GM19025 (cell line): Measurements from ENCODE around the gene PDE2A.
"Not testable (repeated sequence)": the region's sequence is repeated elsewhere in the genome, so short reads cannot be mapped to it uniquely, and the experiment has no call there.

Experiments
- ATAC-seq: cut with Tn5 transposase; IDR thresholded peaks from one replicate; pipeline ENCODE4 v1.9.1; 2021; ENCODE audit warnings: mild to moderate bottlenecking, low read depth, moderate library complexity; ENCODE audit not compliant: unreplicated experiment

Gene PDE2A

DNA sequence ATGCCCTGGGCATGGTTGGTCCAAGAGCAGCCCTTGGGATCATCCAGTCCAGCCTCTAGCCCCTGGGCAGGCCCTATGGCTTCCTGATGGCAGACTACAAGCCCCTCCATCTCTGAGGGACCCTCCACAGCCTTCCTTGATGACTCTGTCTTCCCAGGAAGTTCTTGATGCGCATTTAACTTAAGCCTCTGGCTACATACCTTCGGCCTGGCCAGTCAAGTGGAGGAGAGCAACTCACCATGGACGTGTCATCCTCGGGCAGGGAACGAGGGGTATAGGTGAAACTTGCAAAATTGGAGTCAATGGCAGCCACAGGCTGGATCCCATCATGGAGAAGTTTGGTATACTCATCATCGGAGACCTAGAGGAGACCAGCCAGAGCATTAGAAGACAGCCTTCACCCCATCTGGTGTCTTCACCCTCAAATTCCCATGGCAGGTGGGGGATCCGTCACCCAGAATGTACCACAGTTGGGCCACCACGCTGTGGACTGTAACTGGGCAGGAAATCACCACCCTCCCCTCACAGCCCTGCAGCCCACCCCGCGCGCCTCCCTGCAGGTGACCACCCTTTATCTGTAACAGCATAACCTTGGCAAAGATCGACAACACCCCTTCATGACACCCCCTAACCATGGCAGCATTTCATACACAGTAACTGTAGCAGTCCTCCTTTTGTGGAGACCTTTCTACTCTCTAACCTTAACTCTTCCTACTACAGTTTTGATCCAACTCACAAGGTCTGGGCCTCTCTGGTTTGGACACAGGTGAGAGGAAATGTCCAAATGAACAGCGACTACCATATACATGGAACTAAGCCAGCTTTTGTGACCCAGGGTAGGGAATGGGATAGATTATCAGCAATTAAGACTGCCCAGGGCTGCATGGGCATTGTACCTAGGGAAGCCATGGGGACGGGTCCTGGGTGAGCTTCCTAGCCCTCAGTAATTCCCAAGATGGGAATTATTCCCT lies 91.7 kb downstream of the PDE2A start:
- no peak for ATAC-seq

DNA sequence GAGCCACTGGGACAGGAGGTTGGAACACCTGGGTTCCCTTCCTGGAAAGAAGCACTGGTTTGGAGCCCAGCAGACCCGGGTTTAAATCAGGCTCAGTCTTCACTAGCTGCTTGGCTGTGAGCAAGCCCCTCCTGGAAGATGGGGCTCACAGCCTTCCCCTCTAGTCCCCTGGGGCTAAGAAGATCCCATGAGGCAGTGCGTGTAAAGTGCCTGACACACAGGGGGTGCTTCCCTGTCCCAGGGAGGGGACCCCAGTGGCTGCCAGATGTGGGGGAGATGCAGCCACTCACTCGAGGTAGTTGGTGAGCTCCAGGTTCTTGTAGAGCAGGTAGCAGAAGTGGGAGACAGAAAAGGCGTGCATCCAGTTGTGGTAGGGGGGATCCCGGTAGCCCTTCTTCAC lies 93.2 kb downstream of the PDE2A start:
- no peak for ATAC-seq

DNA sequence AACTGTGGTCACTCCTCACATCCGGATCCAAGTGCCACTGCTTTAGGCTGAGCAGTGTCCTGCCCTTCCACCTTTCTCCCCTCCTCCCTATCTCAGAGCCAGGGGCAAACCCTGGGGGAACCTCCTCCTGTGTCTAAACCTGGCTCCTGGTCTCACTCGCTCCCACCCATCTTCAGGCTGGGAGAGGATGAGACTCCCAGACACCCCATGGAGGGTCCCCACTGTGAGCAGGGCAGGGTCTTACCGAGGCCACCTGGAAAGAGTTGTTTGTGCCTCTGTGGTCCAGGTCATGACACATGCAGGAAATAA lies 93.6 kb downstream of the PDE2A start:
- no peak for ATAC-seq

DNA sequence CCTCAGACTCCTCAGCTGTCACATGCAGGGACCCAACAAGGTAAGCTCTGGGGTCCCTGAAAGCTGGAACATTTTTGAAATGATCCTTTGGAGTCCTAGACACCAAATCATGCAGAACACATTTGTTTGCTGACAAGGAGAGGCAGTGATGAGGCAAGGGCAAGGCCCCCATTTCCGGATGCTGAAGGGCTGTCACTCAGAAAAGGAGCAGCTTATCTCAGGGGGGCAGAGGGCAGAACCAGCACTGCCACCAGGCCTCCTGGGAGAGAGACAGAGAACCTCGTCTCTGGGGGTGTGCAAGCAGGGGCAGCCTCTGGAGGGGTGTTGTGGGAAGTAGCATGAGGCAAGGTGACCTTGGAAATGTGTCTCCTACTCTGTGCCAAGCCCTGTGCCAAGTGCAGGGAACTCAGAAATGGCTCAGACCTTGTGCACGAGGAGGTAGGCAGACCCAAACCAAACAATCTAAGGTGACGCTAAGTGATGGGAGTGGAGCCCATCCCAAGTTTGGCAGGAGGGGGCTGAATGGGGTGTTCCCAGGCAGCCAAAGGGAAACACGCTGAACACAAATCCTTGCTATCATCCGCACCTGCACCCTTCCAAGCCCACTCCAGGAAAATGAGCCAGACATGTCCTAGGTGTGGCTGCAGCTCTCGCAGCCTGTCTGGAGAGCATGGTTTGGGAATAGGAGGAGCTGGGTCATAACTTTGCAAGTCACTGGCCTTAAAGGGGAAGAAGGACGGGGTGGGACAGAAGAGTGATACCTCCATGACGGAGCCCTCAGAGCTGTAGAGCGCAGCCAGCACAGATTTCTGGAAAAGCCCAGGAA lies 94.2 kb downstream of the PDE2A start:
- ATAC-seq = no peak

DNA sequence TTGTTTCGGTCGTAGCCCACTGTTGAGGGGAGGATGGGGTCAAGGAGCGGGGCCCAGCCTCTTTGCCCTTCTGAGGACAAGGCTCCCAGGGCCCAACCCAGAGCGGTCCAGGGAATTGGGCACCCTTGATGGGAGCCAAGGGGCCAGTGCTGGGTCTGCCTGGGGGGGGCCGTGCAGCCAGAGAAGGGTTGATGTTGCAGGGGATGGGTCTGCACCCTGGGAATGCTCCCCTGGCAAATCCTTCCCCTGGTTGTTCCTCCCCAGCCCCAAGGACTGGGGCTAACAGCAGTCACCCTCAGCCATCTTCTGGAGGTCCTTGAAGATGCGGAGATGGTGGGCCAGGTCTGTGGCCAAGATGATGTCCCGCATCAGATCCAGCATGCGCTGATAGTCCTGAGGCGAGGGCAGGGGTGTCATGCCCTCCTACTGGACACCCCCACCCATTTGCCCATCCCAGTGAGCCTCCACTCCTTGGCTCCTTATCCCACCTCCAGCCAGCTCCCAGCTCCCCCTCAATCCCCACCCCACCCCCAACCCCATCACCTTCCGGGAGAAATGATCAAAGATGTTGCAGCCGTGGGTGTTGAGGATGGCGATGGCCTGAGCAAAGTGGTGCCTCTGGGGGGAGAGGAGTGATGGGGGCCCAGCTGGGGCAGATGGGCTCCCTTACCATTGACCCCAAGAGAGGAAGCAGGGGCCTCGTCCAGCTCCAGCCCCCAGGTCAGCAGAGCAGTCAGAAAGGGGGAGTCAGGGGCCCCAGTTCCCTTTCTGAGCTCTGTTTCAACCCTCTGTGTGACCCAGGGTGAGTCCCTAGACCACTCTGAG lies 95.0 kb downstream of the PDE2A start:
- ATAC-seq = no peak

DNA sequence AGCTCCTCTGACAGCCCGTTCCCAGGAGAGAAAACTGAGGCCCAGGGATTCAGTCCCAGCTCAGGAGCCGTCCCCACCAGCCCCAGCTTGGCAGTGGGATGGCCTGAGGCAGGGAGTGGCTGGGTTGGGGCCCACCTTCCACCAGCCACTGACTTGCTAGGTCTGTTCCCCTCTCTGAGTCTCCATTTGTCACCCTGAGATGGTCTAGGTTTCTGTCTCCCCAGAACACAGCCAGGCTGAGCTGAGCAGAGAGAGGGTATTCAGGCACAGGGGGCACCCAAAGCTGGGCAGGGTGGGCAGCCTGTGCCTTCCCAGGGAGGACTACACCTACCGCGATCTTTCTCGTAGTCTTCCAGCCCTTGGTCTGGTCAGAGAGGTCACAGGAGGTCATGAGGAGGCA lies 95.7 kb downstream of the PDE2A start:
- no peak for ATAC-seq

DNA sequence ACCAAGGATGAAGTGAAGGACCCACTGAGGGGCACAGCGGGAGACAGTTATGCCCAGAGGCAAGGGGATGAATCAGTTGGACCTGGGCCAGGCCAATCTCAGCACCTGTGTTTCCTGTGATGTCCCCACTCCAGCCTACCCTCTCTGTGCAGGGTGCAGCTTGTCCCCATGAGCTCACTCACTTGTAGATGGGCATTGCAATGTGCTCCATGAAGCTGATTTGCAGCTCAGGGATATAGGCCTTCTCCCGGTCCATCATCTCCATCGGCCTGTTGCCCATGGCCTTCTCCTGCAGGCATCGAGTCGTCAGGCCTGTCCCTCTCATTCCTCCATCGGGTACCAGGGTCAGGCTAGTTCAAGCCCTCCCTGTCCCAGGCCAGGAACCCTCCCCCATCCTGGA lies 96.2 kb downstream of the PDE2A start:
- ATAC-seq = no peak

DNA sequence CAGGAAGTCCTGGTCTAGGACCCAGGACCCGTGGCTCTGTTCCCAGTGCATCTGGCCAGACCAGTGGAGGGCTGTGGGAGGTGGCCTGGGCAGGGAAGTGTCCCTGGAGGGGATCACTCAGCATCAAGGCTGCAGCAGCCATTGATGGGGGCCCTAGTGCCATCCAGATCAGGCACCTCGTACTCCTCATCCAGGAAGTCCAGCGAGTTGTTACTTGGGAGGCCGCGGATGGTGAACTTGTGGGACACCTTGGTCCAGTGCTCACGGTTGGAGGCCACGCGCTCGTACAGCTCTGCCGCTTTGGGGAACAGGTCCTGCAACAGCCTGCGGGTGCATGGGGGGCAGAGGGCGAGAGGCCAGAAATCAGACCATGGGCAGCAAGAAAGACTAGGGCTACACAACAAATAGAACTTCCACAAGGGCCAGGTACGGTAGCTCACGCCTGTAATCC lies 96.9 kb downstream of the PDE2A start:
- ATAC-seq = no peak

DNA sequence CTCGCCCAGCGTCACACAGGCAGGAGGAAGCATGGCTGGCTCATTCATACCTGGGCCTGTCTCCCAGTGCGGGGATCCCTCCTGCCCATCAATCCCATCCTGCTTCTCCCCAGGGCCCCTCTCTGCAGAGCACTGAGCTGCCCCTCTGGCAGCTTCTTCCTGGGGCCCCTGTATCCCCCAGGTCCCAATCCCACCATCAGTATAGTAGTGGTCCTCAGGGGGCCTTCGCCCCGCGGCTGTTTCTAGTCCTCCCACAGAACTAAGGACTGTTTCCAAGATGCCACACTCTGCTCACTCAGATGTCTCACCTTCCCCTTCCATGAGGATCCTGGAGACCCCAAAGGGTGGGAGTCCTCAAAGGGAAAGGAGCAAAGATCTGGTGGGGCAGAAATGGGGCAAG lies 97.6 kb downstream of the PDE2A start:
- no peak for ATAC-seq

DNA sequence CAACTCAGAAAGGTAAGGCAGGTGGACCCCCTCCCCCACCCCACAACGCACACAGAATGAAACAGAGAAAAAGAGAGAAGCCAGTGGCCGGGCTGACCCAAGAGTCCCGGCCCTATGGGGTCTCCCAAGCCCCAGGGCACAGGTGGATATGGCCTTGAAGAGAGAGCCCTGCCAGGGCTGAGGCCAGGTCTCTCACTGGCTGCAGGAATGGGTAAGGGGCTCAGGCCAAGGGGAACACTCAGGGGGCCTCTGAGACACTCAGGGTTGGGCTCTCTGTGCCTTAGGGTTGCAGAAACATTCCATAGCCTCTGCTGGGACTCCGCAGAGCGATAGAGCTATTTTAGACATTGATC lies 98.0 kb downstream of the PDE2A start:
- no peak for ATAC-seq

DNA sequence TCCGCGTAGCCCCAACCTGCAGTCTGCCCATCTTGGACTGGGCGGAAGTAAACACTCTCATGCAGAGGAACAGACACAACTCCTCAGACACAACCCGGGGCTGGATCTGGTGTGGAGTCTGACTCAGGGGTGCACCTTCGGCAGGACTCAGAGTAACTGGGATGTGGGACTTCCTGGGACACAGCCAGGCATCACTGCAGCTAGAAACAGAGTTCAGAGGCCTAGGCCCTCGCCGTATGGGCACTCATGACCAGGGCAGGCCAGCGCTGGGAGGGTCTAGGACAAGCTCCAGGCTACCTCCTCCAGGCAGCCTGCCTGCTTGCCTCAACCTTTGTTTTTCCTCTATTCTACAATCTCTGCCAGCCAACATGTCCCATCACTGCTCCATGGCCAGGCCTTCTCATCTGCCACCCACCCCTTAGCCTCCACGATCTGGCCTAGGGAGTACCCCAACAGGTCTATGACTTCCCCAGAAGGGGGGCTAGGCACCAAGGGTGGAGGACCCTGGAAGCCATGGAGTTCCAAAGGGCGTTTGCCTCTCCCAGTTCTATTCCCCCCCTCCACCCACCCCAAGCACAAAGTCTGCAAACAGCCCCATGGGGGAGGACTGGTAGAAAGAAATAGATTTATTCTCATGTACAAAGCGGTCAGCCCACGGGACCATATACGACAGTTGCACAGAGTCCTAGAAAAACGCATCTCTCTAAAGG lies 98.5 kb downstream of the PDE2A start:
- no peak for ATAC-seq

DNA sequence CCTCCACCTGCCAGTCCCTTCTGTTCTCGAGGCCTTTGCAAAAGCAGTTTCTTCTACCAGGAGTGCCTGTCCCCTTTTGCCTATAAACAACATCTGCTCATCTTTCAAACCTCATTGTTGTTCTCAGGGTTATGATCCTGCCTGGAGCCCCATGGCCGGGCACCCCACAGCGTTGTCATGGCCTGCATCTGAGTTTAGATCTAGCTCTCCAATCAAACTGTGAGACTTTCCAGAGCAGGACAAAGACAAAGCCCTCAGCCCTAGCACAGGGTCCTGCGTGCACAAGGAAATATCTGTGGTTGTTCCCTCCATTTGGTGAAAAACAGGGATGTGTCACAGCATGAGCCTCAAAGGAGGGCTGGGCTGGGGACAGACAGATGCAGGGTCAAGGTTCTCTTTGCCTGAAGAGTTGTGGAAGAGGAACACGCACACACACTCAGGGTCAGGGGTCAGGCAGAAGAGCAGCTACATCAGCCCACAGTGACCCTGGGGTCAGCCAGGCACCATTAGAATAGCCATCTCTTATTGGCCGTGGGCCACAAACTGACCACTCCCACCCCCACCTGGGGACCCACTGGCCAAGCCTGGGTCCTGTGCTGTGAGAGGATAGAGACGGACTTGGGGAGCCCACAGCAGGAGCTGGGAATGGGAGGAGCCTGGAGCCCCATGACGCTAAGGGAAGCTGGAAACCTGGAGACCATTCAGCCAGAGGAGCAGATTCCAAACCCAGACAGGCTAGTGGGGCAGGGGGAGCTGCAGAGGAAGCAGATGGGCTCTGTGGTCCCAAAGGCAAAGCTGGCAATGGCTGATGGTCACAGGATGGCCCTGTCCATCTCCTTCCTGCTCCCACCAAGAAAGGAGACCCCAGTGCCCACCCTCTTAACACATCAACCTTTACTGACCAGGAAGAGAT lies 99.4 kb downstream of the PDE2A start:
- ATAC-seq = no peak

DNA sequence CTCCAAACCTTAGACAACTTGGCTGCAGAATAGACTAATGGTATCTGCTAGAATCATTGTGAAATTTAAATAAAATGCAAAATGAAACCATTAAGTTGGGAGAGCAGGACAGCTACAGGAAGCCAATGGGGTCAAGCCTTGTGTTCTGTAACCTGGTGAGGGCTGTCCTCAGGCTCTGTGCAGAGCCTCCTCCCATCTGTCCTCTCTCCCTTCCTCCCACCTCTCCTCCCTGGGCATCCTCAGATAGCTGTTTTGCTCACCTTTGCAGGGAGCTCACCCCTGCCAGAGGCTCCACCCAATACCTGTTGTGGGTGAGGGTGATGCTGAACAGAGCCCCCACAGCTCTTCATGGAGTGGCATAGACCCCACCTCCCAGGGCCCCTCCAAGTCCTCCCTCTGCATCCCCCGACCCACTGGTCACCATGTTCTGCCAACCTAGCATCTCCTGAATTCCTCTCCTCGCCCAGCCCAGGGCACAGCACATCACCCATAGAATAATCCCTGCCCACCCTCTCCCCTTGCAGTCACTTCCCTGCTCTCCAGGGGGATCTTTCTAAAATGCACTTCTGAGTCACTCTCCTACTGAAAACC lies 100.3 kb downstream of the PDE2A start:
- ATAC-seq = no peak

DNA sequence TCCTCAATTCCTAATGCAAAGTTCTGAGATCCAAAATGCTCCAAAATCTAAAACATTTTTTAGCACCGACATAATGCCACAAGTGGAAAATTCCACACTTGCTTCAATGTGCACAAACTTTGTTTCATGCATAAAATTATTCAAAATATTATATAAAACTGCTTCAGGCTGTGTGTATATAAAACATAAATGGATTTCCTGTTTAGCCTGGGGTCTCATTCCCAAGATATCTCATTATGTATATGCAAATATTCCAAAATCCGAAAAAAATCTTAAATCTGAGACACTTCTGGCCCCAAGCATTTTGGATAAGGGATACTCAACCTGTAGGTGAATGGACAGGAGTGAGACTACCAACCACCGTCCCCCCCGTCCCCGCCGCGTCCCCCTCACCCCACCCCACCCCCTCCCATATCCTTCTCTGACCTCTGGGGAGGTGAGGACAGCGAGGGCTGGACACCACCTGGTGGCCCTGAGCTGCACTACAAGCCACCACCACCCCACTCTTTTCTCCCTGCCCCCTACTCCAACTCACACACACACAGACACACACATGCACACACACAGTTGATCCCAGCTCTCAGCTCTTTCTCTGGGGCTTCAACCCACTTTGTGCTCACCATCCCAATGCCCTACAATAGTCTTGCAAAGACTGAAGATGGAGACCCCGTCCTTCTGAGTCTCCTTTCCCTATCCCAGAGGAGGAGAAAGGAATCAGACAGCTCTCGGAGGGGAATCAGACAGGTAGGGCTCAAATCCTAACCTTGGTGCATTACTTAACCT lies 101.0 kb downstream of the PDE2A start:
- no peak for ATAC-seq

DNA sequence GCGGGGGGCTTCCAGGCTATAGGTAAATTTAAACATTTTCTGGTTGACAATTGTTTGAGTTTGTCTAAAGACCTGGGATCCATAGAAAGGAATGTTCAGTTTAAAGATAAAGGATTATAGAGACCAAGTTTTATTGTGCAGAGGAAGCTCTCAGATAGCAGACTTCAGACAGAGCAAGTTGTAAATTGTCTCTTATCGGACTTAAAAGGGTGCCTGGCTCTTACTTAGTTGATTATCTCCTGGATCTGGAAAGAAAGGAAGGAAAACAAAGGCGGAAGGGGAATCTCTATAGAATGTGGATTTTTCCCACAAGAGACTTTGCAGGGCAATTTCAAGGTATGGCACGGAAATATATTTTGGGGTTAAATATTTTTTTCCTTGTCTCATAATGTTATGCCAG lies 101.7 kb downstream of the PDE2A start:
- not testable (repeated sequence) for ATAC-seq

DNA sequence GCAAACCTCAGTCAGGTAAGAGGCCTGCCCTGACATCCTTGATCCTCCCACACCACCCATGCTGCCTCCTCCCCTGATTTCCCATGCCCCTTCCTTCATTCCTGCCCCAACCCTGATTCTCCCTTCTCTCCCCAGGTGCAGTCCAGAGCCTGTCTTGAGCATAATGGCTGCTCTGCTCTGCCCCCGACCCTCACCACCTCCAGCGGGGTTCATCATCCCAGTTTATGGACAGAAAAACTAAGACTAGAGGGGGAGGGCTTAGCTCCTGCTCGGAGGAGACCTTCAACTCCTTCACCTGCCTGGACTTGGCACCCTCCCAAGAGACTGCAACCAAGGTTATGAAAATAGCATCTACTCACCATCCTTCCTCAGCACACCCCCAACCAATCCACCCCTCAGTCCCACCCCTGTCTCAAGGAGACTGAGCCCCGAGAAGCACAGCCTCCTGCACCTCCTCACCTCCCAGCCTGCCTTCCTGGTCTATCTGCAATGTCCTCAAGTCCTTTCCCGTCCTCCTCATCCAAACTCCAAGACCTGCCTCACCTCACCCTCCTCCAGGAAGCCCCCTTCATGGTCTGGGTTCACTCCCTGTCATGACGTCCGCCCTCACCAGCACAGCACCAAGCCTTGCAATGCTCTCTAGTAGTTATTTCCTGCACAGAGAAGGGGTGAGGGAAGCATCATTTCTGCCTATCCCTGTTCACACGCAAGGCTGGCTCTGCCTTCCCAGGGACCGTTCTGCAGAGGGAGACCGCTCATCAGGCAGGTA lies 103.1 kb downstream of the PDE2A start:
- ATAC-seq = no peak
